Measurements from ENCODE around the gene THY1.

The THY1 gene

DNA sequence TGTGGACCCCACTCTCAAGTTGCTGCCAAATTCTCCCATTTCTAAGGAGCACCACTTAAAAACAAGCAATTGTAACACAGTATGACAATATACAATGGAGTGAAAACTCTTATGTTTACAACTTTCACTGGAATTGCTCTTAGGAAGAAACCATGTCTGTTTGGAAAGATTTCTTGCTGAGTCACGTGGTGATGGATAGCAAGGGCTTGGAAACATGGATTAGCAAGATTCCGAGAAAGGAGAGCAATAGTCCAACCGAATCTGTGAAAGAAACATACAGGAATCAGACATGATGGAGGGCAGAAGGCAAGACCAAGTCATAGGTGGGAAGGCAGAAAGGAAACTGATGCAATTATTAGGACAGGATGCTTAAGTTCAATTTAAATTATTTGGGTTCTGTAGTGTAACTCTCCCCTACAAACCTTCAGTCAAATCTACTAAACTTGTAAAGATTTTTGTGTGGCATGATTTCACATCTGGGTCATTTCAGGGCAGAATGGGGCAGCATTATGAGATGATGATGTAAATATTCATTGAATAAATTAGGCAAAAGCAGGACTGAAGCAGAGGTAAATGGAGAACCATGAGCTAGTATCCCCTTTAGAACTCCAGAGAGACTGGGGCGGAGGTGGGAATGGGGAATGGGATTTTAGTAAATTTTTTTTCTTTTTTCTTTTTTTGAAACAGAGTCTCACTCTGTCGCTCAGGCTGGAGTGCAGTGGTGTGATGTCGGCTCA, 27.8 kb upstream of the THY1 start:
- 100% methylated on average over 4 of the region's 6 CpGs for WGBS (ENCODE audit: insufficient coverage)
- Histone ChIP-seq H3K27me3 (replicated peaks in 2 of 5; ENCODE audit: control insufficient read depth in 4 of 5, insufficient read depth in 5 of 5, low read length in 4 of 5) (no peaks in the 10 kb centered on the region), H3K27ac (ENCODE audit: insufficient read depth in 1 of 2, low read depth in 1 of 2, low read length in 2 of 2, poor library complexity in 1 of 2, severe bottlenecking in 2 of 2) (no peak overlapping the region), H3K4me1 (ENCODE audit: control extremely low read depth in 1 of 4, control insufficient read depth in 4 of 4, insufficient read depth in 4 of 4, low read length in 3 of 4) (peaks cover 0 to 10% (median 8%) of the 10 kb centered on the region in 4 experiments), H3K9me3 (ENCODE audit: control extremely low read depth in 1 of 5, control insufficient read depth in 4 of 5, insufficient read depth in 2 of 5, low read depth in 1 of 5, low read length in 4 of 5) (no peaks in the 10 kb centered on the region), H3K4me3 (ENCODE audit: control insufficient read depth in 1 of 7, extremely low read depth in 1 of 7, insufficient read depth in 4 of 7, low read depth in 2 of 7, low read length in 6 of 7) (no peak overlapping the region), H3K36me3 (ENCODE audit: control insufficient read depth in 4 of 4, insufficient read depth in 4 of 4, low read length in 3 of 4) (no peaks in the 10 kb centered on the region)
- CTCF ChIA-PET, result no interaction called here
- POLR2A ChIA-PET, result no interaction called here
- DNase-seq, result no peak

DNA sequence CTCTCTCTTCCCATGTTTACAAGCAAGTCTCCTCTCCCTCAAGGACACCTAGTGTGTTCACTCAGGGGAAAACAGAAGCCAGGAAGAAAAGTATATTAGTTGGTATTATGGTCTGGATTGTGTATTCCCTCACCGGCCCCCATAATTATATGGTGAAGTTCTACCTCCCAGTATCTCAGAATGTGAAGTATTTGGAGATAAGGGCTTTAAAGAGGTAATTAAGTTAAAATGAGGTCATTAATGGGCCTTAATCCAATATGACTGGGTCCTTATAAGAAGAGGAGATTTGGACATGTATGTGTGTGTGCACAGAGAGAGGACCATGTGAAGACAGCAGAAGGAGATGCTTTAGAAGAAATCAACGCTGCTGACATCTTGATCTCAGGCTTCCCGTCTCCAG, 26.5 kb upstream of the THY1 start:
- DNase-seq, result no peak
- ChIA-PET CTCF (interaction anchor here (1.0 kb wide), 1 partner anchor 93 kb away, joined by 3 read pairs; no protein-coding TSS in a partner anchor), POLR2A (no interaction called here)
- H3K4me1 ChIP-seq (ENCODE audit: control extremely low read depth in 1 of 4, control insufficient read depth in 4 of 4, insufficient read depth in 4 of 4, low read length in 3 of 4), result peaks cover 0 to 10% (median 8%) of the 10 kb centered on the region in 4 experiments
- H3K9me3 ChIP-seq (ENCODE audit: control extremely low read depth in 1 of 5, control insufficient read depth in 4 of 5, insufficient read depth in 2 of 5, low read depth in 1 of 5, low read length in 4 of 5), result no peaks in the 10 kb centered on the region
- H3K4me3 ChIP-seq (ENCODE audit: control insufficient read depth in 1 of 7, extremely low read depth in 1 of 7, insufficient read depth in 4 of 7, low read depth in 2 of 7, low read length in 6 of 7), result no peak overlapping the region
- no peaks in the 10 kb centered on the region for H3K27me3 ChIP-seq (replicated peaks in 2 of 5; ENCODE audit: control insufficient read depth in 4 of 5, insufficient read depth in 5 of 5, low read length in 4 of 5)
- H3K36me3 ChIP-seq (ENCODE audit: control insufficient read depth in 4 of 4, insufficient read depth in 4 of 4, low read length in 3 of 4), result no peaks in the 10 kb centered on the region
- WGBS (ENCODE audit: insufficient coverage), result 100% methylated on average over 3 of the region's 3 CpGs
- no peak overlapping the region for H3K27ac ChIP-seq (ENCODE audit: insufficient read depth in 1 of 2, low read depth in 1 of 2, low read length in 2 of 2, poor library complexity in 1 of 2, severe bottlenecking in 2 of 2)

DNA sequence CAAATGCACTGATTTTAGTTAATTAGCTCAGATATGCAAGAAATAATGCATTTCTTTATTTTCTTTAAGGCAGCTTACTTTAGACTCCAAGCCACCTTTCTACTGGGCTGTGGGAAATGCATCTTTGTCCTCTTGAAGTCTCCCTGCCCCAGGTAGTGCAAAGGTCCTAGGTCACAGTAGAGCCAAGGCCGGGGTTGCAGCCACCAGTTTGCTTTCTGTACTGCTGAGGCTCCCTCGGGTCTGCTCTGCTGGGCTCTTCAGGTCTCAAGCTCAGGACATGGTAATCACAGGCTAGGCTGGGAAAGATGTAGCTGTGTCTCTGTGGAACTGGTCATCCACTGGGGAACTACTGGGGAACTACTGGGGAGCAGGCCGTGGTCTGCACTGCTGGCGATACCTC, 25.4 kb upstream of the THY1 start:
- no peak overlapping the region for H3K27ac ChIP-seq (ENCODE audit: insufficient read depth in 1 of 2, low read depth in 1 of 2, low read length in 2 of 2, poor library complexity in 1 of 2, severe bottlenecking in 2 of 2)
- WGBS (ENCODE audit: insufficient coverage), result 100% methylated on average over 1 of the region's 4 CpGs
- no peak for DNase-seq
- H3K27me3 ChIP-seq (replicated peaks in 2 of 5; ENCODE audit: control insufficient read depth in 4 of 5, insufficient read depth in 5 of 5, low read length in 4 of 5), result no peaks in the 10 kb centered on the region
- ChIA-PET CTCF (interaction anchor here (0.8 to 2.0 kb wide), 4 partner anchors 11 to 27 kb away, joined by 3 to 7 read pairs (median 4); no protein-coding TSS in a partner anchor), POLR2A (no interaction called here)
- no peaks in the 10 kb centered on the region for H3K9me3 ChIP-seq (ENCODE audit: control extremely low read depth in 1 of 5, control insufficient read depth in 4 of 5, insufficient read depth in 2 of 5, low read depth in 1 of 5, low read length in 4 of 5)
- H3K4me3 ChIP-seq (ENCODE audit: control insufficient read depth in 1 of 7, extremely low read depth in 1 of 7, insufficient read depth in 4 of 7, low read depth in 2 of 7, low read length in 6 of 7), result no peak overlapping the region
- peaks cover 0 to 10% (median 8%) of the 10 kb centered on the region in 4 experiments for H3K4me1 ChIP-seq (ENCODE audit: control extremely low read depth in 1 of 4, control insufficient read depth in 4 of 4, insufficient read depth in 4 of 4, low read length in 3 of 4)
- no peaks in the 10 kb centered on the region for H3K36me3 ChIP-seq (ENCODE audit: control insufficient read depth in 4 of 4, insufficient read depth in 4 of 4, low read length in 3 of 4)

DNA sequence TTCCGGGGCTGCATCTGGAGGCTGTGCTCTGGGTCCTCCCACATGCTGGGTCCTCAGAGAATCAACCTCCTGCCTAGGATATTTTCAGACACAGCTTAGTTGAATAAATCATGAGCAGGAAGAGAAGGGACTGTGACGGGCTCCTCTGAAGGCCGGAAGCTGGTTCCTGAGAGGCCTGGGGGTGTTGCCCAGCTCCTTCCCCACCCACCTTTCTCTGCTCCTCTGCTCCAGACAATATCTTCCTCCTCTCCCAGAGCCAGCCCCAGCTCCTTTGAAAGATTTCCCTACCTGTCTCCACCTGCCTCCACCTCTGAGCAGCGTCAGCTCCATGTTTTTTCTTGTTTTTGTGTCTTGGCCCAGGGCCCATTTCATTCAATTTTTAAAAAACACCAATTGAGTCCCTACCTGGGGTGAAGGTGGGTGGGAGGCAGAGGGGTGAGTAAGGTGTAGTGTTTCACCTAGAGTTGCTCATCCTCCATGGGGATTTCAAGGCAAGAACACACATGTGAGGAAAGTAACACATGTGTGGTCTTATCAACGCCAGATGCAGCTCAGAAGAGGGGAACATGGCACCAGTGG, 24.8 kb upstream of the THY1 start:
- WGBS (ENCODE audit: insufficient coverage), result 26% methylated on average over 5 of the region's 5 CpGs

DNA sequence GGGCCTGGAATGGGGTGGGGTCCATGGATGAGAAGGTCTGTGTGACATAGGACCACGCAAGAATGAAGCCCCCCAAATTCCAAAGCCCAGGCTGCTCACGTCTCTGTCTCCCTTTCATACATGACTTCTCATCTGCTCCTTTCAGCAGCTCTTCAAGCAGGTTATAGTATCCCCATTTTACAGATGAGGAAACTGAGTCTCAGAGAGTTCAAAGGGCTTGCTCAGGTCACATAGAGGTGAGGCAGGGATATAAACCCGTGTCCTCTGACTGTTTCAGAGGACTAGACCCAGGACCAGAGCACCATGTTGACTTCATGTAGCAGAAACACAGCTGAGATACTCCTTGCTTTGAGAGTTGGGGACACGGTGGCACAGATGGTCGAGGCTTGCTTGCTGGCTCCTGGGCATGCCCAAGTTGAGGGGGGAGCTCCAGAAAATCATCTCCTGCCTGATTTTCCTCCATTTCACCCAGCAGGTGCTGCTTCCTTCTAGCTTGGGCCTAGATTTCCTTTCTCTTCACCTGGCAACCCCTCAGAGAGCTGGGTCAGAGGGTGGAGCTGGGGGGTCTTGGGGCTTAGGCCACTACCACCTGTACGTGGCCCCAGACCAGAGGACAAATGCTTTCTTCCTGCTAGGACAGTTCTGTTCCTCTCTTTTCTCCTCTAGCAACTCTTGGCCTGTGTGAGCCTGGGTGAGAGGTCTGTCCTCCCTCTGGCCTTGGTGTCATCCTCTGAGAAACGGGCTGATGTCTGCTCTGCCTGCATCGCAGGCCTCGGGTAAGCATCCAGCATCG, 24.1 kb upstream of the THY1 start:
- ChIA-PET CTCF (interaction anchor here (1.2 to 2.0 kb wide), 4 partner anchors 13 to 28 kb away, joined by 3 to 7 read pairs (median 5); no protein-coding TSS in a partner anchor), POLR2A (no interaction called here)
- H3K4me1 ChIP-seq (ENCODE audit: control extremely low read depth in 1 of 4, control insufficient read depth in 4 of 4, insufficient read depth in 4 of 4, low read length in 3 of 4), result peaks cover 0 to 10% (median 8%) of the 10 kb centered on the region in 4 experiments
- no peaks in the 10 kb centered on the region for H3K36me3 ChIP-seq (ENCODE audit: control insufficient read depth in 4 of 4, insufficient read depth in 4 of 4, low read length in 3 of 4)
- H3K27ac ChIP-seq (ENCODE audit: insufficient read depth in 1 of 2, low read depth in 1 of 2, low read length in 2 of 2, poor library complexity in 1 of 2, severe bottlenecking in 2 of 2), result no peak overlapping the region
- H3K27me3 ChIP-seq (replicated peaks in 2 of 5; ENCODE audit: control insufficient read depth in 4 of 5, insufficient read depth in 5 of 5, low read length in 4 of 5), result no peaks in the 10 kb centered on the region
- H3K4me3 ChIP-seq (ENCODE audit: control insufficient read depth in 1 of 7, extremely low read depth in 1 of 7, insufficient read depth in 4 of 7, low read depth in 2 of 7, low read length in 6 of 7), result peak overlapping the region in 1 of 7 experiments; percentile 38
- 45% methylated on average over 8 of the region's 10 CpGs for WGBS (ENCODE audit: insufficient coverage)
- DNase-seq, result no peak
- no peaks in the 10 kb centered on the region for H3K9me3 ChIP-seq (ENCODE audit: control extremely low read depth in 1 of 5, control insufficient read depth in 4 of 5, insufficient read depth in 2 of 5, low read depth in 1 of 5, low read length in 4 of 5)

More for the DNA sequence above, 24.8 kb upstream of the THY1 start:
- ChIA-PET CTCF (interaction anchor here (0.8 to 2.0 kb wide), 5 partner anchors 12 to 27 kb away, joined by 3 to 7 read pairs (median 4); no protein-coding TSS in a partner anchor), POLR2A (no interaction called here)
- H3K4me3 ChIP-seq (ENCODE audit: control insufficient read depth in 1 of 7, extremely low read depth in 1 of 7, insufficient read depth in 4 of 7, low read depth in 2 of 7, low read length in 6 of 7), result peak overlapping the region in 1 of 7 experiments; percentile 38
- no peaks in the 10 kb centered on the region for H3K36me3 ChIP-seq (ENCODE audit: control insufficient read depth in 4 of 4, insufficient read depth in 4 of 4, low read length in 3 of 4)
- H3K27ac ChIP-seq (ENCODE audit: insufficient read depth in 1 of 2, low read depth in 1 of 2, low read length in 2 of 2, poor library complexity in 1 of 2, severe bottlenecking in 2 of 2), result no peak overlapping the region
- H3K9me3 ChIP-seq (ENCODE audit: control extremely low read depth in 1 of 5, control insufficient read depth in 4 of 5, insufficient read depth in 2 of 5, low read depth in 1 of 5, low read length in 4 of 5), result no peaks in the 10 kb centered on the region
- H3K4me1 ChIP-seq (ENCODE audit: control extremely low read depth in 1 of 4, control insufficient read depth in 4 of 4, insufficient read depth in 4 of 4, low read length in 3 of 4), result peaks cover 0 to 10% (median 8%) of the 10 kb centered on the region in 4 experiments
- peak in 1 of 3 donors; percentile 19 for DNase-seq
- H3K27me3 ChIP-seq (replicated peaks in 2 of 5; ENCODE audit: control insufficient read depth in 4 of 5, insufficient read depth in 5 of 5, low read length in 4 of 5), result no peaks in the 10 kb centered on the region

DNA sequence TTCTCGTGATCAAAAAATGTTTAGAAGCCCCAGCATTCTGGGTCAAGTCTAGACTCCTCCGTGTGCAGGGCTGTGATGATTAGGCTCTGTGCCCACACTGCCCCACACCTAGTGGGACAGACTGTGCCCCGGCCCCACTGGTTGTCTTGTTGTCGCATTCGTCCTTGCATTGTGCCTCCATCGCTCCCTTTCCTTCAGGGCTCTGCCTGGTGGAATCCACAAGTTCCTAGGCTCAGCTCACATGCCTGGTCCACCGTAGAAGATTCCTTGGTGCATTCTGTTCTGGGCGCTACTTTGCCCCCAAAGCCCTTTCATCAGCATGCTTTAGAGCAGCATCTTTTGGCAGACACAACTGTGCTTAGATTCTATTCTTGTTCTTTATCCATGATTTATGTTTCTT, 23.5 kb upstream of the THY1 start:
- 97% methylated on average over 8 of the region's 8 CpGs for WGBS (ENCODE audit: insufficient coverage)
- CTCF ChIA-PET, result interaction anchor here (1.5 kb wide), 1 partner anchor 24 kb away, joined by 4 read pairs; no protein-coding TSS in a partner anchor
- POLR2A ChIA-PET, result no interaction called here

More for the DNA sequence above, 23.5 kb upstream of the THY1 start:
- no peak overlapping the region for H3K27ac ChIP-seq (ENCODE audit: insufficient read depth in 1 of 2, low read depth in 1 of 2, low read length in 2 of 2, poor library complexity in 1 of 2, severe bottlenecking in 2 of 2)
- H3K27me3 ChIP-seq (replicated peaks in 2 of 5; ENCODE audit: control insufficient read depth in 4 of 5, insufficient read depth in 5 of 5, low read length in 4 of 5), result no peaks in the 10 kb centered on the region
- H3K36me3 ChIP-seq (ENCODE audit: control insufficient read depth in 4 of 4, insufficient read depth in 4 of 4, low read length in 3 of 4), result no peaks in the 10 kb centered on the region
- H3K4me3 ChIP-seq (ENCODE audit: control insufficient read depth in 1 of 7, extremely low read depth in 1 of 7, insufficient read depth in 4 of 7, low read depth in 2 of 7, low read length in 6 of 7), result no peak overlapping the region
- H3K4me1 ChIP-seq (ENCODE audit: control extremely low read depth in 1 of 4, control insufficient read depth in 4 of 4, insufficient read depth in 4 of 4, low read length in 3 of 4), result peaks cover 0 to 14% (median 10%) of the 10 kb centered on the region in 4 experiments
- no peaks in the 10 kb centered on the region for H3K9me3 ChIP-seq (ENCODE audit: control extremely low read depth in 1 of 5, control insufficient read depth in 4 of 5, insufficient read depth in 2 of 5, low read depth in 1 of 5, low read length in 4 of 5)
- no peak for DNase-seq

Measured in common myeloid progenitor, CD34-positive (primary cell).